Measurements from ENCODE around the gene PRRG3. TPM values are rescaled to one million over a fixed set of nuclear protein-coding genes. Genes with fewer than 3 reads are reported as not detected.

The PRRG3 gene
- polyA plus RNA-seq, 1 donor (not counting 4 experiments of a cell fraction or from before 2014, with no cell fraction given), result not detected

DNA sequence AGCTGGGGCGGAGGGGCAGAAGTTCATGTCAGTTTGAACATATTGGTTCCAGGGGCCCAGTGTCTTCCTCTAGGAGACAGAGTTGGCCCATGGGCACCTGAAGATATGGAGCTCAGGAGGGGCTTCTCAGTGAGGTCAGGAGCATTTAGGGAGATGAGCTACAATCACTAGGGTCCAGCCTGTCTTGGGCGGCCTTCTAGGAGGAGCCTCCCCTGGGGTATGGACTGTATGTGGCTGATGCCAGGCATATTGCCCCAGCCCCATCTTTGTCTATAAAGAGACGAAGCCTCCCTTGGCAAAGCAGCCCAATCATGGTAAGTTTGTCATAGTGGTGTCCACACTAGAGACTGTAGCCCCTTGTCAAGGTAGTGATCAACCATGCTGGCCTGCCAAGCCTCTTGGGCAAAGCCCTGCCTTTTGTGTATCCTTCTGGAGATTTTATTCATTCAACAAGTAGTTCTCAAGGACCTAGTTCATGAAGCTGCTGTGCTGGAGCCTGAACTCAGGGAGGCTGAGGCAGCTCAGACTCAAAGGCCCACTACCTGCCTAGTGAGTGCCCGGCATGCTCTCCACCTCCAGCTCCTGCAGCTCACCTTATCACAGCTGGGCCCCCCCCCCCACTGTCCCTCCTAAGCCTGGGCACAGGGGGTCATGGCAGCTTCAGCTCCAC is 33.9 kb downstream of the PRRG3 start:
- H3K4me1 ChIP-seq (ENCODE audit: control insufficient read depth, extremely low read depth, insufficient read depth, low read length), result no peaks in the 10 kb centered on the region
- H3K27ac ChIP-seq (ENCODE audit: control insufficient read depth, insufficient read depth, low read length), result no peak overlapping the region
- no peak overlapping the region for H3K9ac ChIP-seq (ENCODE audit: control insufficient read depth, extremely low read depth, insufficient read depth, low read length)
- H3K9me3 ChIP-seq (ENCODE audit: control insufficient read depth, low read depth, low read length), result no peaks in the 10 kb centered on the region
- no peak overlapping the region for H3K4me3 ChIP-seq (ENCODE audit: control insufficient read depth in 2 of 3, extremely low read depth in 1 of 3, insufficient read depth in 2 of 3, low read depth in 1 of 3, low read length in 3 of 3)
- H4K20me1 ChIP-seq (ENCODE audit: control insufficient read depth, extremely low read depth, insufficient read depth, low read length), result no peaks in the 10 kb centered on the region
- H3K36me3 ChIP-seq (ENCODE audit: control insufficient read depth in 2 of 2, extremely low read depth in 1 of 2, insufficient read depth in 2 of 2, low read length in 2 of 2), result no peaks in the 10 kb centered on the region
- no peaks in the 10 kb centered on the region for H3K27me3 ChIP-seq (ENCODE audit: control insufficient read depth, extremely low read depth, insufficient read depth, low read length)
- FAIRE-seq (no peak), DNase-seq (ENCODE audit: low read depth, low spot score) (no peak)
- no peak overlapping the region for H2AFZ ChIP-seq (ENCODE audit: control insufficient read depth, low read length)
- no peaks in the 10 kb centered on the region for H3K79me2 ChIP-seq (ENCODE audit: control insufficient read depth, insufficient read depth, low read length)
- dilution Hi-C loops (cut with MboI; ENCODE audit: extremely low pct_ligation_motif_present, low sequenced_read_pairs), result loop anchor here (25.0 kb wide), 1 partner anchor 908 kb away; the partner anchor contains the start of gene GABRQ
- H3K9me1 ChIP-seq (ENCODE audit: control insufficient read depth, extremely low read depth, insufficient read depth, low read length), result no peaks in the 10 kb centered on the region
- no peak overlapping the region for H3K4me2 ChIP-seq (ENCODE audit: control insufficient read depth, extremely low read depth, insufficient read depth, low read depth, low read length)
- TF ChIP-seq EZH2 (IDR thresholded peaks at IDR 0.05; ENCODE audit: low read length), result no peak
- TF ChIP-seq, protein P1, sequence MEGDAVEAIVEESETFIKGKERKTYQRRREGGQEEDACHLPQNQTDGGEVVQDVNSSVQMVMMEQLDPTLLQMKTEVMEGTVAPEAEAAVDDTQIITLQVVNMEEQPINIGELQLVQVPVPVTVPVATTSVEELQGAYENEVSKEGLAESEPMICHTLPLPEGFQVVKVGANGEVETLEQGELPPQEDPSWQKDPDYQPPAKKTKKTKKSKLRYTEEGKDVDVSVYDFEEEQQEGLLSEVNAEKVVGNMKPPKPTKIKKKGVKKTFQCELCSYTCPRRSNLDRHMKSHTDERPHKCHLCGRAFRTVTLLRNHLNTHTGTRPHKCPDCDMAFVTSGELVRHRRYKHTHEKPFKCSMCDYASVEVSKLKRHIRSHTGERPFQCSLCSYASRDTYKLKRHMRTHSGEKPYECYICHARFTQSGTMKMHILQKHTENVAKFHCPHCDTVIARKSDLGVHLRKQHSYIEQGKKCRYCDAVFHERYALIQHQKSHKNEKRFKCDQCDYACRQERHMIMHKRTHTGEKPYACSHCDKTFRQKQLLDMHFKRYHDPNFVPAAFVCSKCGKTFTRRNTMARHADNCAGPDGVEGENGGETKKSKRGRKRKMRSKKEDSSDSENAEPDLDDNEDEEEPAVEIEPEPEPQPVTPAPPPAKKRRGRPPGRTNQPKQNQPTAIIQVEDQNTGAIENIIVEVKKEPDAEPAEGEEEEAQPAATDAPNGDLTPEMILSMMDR (optimal IDR thresholded peaks at IDR 0.05 in 1 of 3, IDR thresholded peaks at IDR 0.05 in 1 of 3, conservative IDR thresholded peaks at IDR 0.05 in 1 of 3; ENCODE audit: extremely low read depth in 1 of 3, insufficient read depth in 2 of 3, low read length in 3 of 3), result no peak

DNA sequence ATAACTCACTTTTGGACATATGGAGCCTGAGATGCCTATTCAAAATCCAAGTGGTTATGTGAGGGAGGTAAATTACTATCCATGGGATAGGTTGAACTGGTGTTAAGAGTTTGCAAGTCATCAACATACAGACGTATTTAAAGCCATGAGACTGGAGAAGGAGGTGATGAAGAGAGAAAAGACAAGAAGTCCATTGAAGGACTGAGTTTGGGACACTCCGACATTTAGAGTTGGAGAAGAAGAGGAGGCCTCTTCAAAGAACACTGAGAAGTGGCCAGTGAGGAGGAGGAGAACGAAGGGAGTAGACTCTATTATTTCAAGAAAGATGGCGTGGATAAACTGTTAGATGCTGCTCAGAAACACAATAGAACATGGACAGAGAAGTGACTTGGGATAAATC is 39.2 kb downstream of the PRRG3 start, which contains the start of gene CNGA2:
Gene CNGA2, plus strand, starts transcription at position 301 of the 400 bp plus-strand sequence. CDS start 3,738 bp downstream, outside the sequence.
- Histone ChIP-seq H3K4me1 (ENCODE audit: control insufficient read depth, extremely low read depth, insufficient read depth, low read length) (no peaks in the 10 kb centered on the region), H4K20me1 (ENCODE audit: control insufficient read depth, extremely low read depth, insufficient read depth, low read length) (no peaks in the 10 kb centered on the region), H3K9me1 (ENCODE audit: control insufficient read depth, extremely low read depth, insufficient read depth, low read length) (no peaks in the 10 kb centered on the region), H3K79me2 (ENCODE audit: control insufficient read depth, insufficient read depth, low read length) (no peaks in the 10 kb centered on the region), H3K36me3 (ENCODE audit: control insufficient read depth in 2 of 2, extremely low read depth in 1 of 2, insufficient read depth in 2 of 2, low read length in 2 of 2) (no peaks in the 10 kb centered on the region), H3K4me2 (ENCODE audit: control insufficient read depth, extremely low read depth, insufficient read depth, low read depth, low read length) (no peak within 1 kb of the TSS), H2AFZ (ENCODE audit: control insufficient read depth, low read length) (no peak within 1 kb of the TSS), H3K9ac (ENCODE audit: control insufficient read depth, extremely low read depth, insufficient read depth, low read length) (no peak within 1 kb of the TSS), H3K27me3 (ENCODE audit: control insufficient read depth, extremely low read depth, insufficient read depth, low read length) (peaks cover 6% of the 10 kb centered on the region), H3K27ac (ENCODE audit: control insufficient read depth, insufficient read depth, low read length) (no peak within 1 kb of the TSS), H3K9me3 (ENCODE audit: control insufficient read depth, low read depth, low read length) (no peaks in the 10 kb centered on the region), H3K4me3 (ENCODE audit: control insufficient read depth in 2 of 3, extremely low read depth in 1 of 3, insufficient read depth in 2 of 3, low read depth in 1 of 3, low read length in 3 of 3) (no peak within 1 kb of the TSS)
- FAIRE-seq, result no peak
- no peak for DNase-seq (ENCODE audit: low read depth, low spot score)
- dilution Hi-C loops (cut with MboI; ENCODE audit: extremely low pct_ligation_motif_present, low sequenced_read_pairs), result loop anchor here (25.0 kb wide), 1 partner anchor 903 kb away; the partner anchor contains the start of gene GABRQ
- TF ChIP-seq EZH2 (IDR thresholded peaks at IDR 0.05; ENCODE audit: low read length), result no peak
- TF ChIP-seq, protein P1 (optimal IDR thresholded peaks at IDR 0.05 in 1 of 3, IDR thresholded peaks at IDR 0.05 in 1 of 3, conservative IDR thresholded peaks at IDR 0.05 in 1 of 3; ENCODE audit: extremely low read depth in 1 of 3, insufficient read depth in 2 of 3, low read length in 3 of 3), result no peak

All from keratinocyte (primary cell).